Neural cell (in vitro differentiated cells): ENCODE measurements around the gene NF1. TPM values are rescaled to one million over a fixed set of nuclear protein-coding genes. Genes with fewer than 3 reads are reported as not detected.

ENCODE experiments used
- H2AFZ ChIP-seq: fragments of 200-600, 300-800 bp; sonication (generic), shearing (Covaris generic); 2 replicates; pipeline ENCODE4 v1.6.0; 2014; ENCODE audit warnings: low read depth, mild to moderate bottlenecking, antibody characterized with exemption, low read length, moderate library complexity
- H3F3A ChIP-seq: fragments of 200-600 bp; shearing (Covaris generic); 2 replicates; pipeline ENCODE4 v1.6.1; 2016; ENCODE audit warnings: mild to moderate bottlenecking, moderate library complexity, mixed read lengths, antibody characterized with exemption, low read length; ENCODE audit not compliant: insufficient read depth, poor library complexity, severe bottlenecking
- H3K27ac ChIP-seq: fragments of 200-600, 300-800 bp; sonication (generic), shearing (Covaris generic); 2 replicates; pipeline ENCODE4 v1.5.1; 2014; ENCODE audit warnings: mild to moderate bottlenecking, low read length, moderate library complexity
- H3K27me3 ChIP-seq: fragments of 300-800, 200-600 bp; sonication (generic), shearing (Covaris generic); 2 replicates; pipeline ENCODE4 v1.6.0; 2014; ENCODE audit warnings: mild to moderate bottlenecking, low read depth, low read length, moderate library complexity; ENCODE audit not compliant: insufficient read depth
- H3K36me3 ChIP-seq: fragments of 300-800, 200-600 bp; sonication (generic), shearing (Covaris generic); 2 replicates; pipeline ENCODE4 v1.5.1; 2014; ENCODE audit warnings: mild to moderate bottlenecking, antibody characterized with exemption, low read length, moderate library complexity; ENCODE audit not compliant: insufficient read depth
- H3K4me2 ChIP-seq: fragments of 300-800, 200-600 bp; sonication (generic), shearing (Covaris generic); 2 replicates; pipeline ENCODE4 v1.6.0; 2014; ENCODE audit warnings: mild to moderate bottlenecking, low read length
- H3K4me3 ChIP-seq: fragments of 300-800, 200-600 bp; sonication (generic), shearing (Covaris generic); 2 replicates; pipeline ENCODE4 v1.5.1; 2014; ENCODE audit warnings: mild to moderate bottlenecking, low read length, moderate library complexity
- H3K79me2 ChIP-seq: fragments of 200-600 bp; shearing (Covaris generic); replicated peaks from 2 replicates; pipeline ENCODE4 v1.6.0; 2014; ENCODE audit warnings: mild to moderate bottlenecking, low read length, moderate library complexity; ENCODE audit not compliant: insufficient read depth
- H3K9ac ChIP-seq: fragments of 300-800, 200-600 bp; sonication (generic), shearing (Covaris generic); 2 replicates; pipeline ENCODE4 v1.6.1; 2016; ENCODE audit warnings: mild to moderate bottlenecking, low read length, mixed read lengths
- H3K9me2 ChIP-seq: fragments of 200-600 bp; shearing (Covaris generic); 2 replicates; pipeline ENCODE4 v1.6.1; 2016; ENCODE audit warnings: mild to moderate bottlenecking, low read length, mixed read lengths; ENCODE audit not compliant: insufficient read depth
- H3K9me3 ChIP-seq: fragments of 200-600, 300-800 bp; sonication (generic), shearing (Covaris generic); 2 replicates; pipeline ENCODE4 v1.6.1; 2016; ENCODE audit warnings: mild to moderate bottlenecking, mixed run types, low read length, moderate library complexity, mixed read lengths
- H4K20me1 ChIP-seq: fragments of 200-600 bp; shearing (Covaris generic); 2 replicates; pipeline ENCODE4 v1.6.1; 2016; ENCODE audit warnings: mild to moderate bottlenecking, mixed run types; ENCODE audit not compliant: insufficient read depth
- EP300 ChIP-seq: fragments of 450-650 bp; conservative IDR thresholded peaks from 2 replicates; pipeline ENCODE4 v1.6.1; 2014; ENCODE audit warnings: antibody characterized with exemption, mild to moderate bottlenecking, moderate library complexity; ENCODE audit not compliant: poor library complexity, severe bottlenecking
- EZH2 ChIP-seq: fragments of 200-600, 300-800 bp; shearing (Covaris generic), sonication (generic); IDR thresholded peaks from 2 replicates; pipeline ENCODE4 v1.6.1; 2014; ENCODE audit warnings: antibody characterized with exemption, low read length, borderline replicate concordance, mild to moderate bottlenecking; ENCODE audit not compliant: insufficient read depth, poor library complexity, severe bottlenecking
- MXI1 ChIP-seq: fragments of 450-650 bp; conservative IDR thresholded peaks from 2 replicates; pipeline ENCODE4 v1.6.1; 2014; ENCODE audit warnings: antibody characterized with exemption, mild to moderate bottlenecking; ENCODE audit not compliant: poor library complexity, severe bottlenecking
- POLR2AphosphoS5 ChIP-seq: IDR thresholded peaks from 2 replicates; pipeline ENCODE4 v1.6.1; 2012
- RAD21 ChIP-seq: fragments of 450-650 bp; conservative IDR thresholded peaks from 2 replicates; pipeline ENCODE4 v1.6.1; 2014; ENCODE audit warnings: antibody characterized with exemption, mild to moderate bottlenecking, moderate library complexity
- SMC3 ChIP-seq: fragments of 450-650 bp; conservative IDR thresholded peaks from 2 replicates; pipeline ENCODE4 v1.6.1; 2014; ENCODE audit warnings: antibody characterized with exemption, mild to moderate bottlenecking, moderate library complexity; ENCODE audit not compliant: poor library complexity
- TAF1 ChIP-seq: IDR thresholded peaks from 2 replicates; pipeline ENCODE4 v1.6.1; 2012; ENCODE audit warnings: low read depth
- polyA plus RNA-seq: library from polyadenylated mRNA; depleted of rRNA; stranded (reverse); fragments of >200 nt; gene quantifications from 2 replicates; pipeline ENCODE4 v1.2.3, GENCODE V29; 2014
- TF ChIP-seq, protein P1 (sequence below): fragments of 450-650 bp; IDR thresholded peaks from 2 replicates; pipeline ENCODE4 v1.5.1; 2014; ENCODE audit warnings: antibody characterized with exemption, mild to moderate bottlenecking, moderate library complexity; ENCODE audit not compliant: poor library complexity, severe bottlenecking
- TF ChIP-seq, protein P2 (sequence below): IDR thresholded peaks from 2 replicates; pipeline ENCODE4 v1.6.1; 2012; ENCODE audit warnings: borderline replicate concordance

NF1 gene
- polyA plus RNA-seq, 1 donor from 2014 or later, result 22.4 TPM

DNA sequence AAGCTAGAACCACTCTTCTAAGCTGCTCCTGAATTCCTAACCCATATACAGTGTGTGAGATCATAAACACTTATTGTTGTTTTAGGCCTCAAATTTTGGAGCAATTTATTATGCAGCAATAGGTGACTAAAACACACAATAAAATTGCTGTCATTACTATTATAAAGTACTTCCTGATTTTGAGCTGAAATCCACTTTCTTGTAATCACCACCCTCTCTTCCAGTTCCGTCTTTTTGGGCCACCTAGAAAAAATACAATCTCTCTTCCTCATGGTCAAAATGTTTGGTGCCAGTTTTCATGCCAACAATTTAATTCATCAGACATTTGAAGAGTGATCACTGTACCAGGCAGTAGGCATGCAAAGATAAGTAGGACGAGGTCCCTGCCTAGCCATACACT is 43.3 kb upstream of the NF1 start:
- Histone ChIP-seq H3K79me2 (no peaks in the 10 kb centered on the region), H3K9me3 (no peaks in the 10 kb centered on the region), H2AFZ (no peak overlapping the region), H3F3A (no peaks in the 10 kb centered on the region), H3K9me2 (no peaks in the 10 kb centered on the region), H3K36me3 (no peaks in the 10 kb centered on the region), H3K27me3 (no peaks in the 10 kb centered on the region), H4K20me1 (no peaks in the 10 kb centered on the region), H3K4me2 (no peak overlapping the region), H3K27ac (no peak overlapping the region), H3K4me3 (no peak overlapping the region), H3K9ac (no peak overlapping the region)
- TF ChIP-seq MXI1 (no peak), EZH2 (no peak), POLR2AphosphoS5 (no peak), EP300 (no peak), SMC3 (no peak), RAD21 (no peak), TAF1 (no peak)
- TF ChIP-seq, protein P1, sequence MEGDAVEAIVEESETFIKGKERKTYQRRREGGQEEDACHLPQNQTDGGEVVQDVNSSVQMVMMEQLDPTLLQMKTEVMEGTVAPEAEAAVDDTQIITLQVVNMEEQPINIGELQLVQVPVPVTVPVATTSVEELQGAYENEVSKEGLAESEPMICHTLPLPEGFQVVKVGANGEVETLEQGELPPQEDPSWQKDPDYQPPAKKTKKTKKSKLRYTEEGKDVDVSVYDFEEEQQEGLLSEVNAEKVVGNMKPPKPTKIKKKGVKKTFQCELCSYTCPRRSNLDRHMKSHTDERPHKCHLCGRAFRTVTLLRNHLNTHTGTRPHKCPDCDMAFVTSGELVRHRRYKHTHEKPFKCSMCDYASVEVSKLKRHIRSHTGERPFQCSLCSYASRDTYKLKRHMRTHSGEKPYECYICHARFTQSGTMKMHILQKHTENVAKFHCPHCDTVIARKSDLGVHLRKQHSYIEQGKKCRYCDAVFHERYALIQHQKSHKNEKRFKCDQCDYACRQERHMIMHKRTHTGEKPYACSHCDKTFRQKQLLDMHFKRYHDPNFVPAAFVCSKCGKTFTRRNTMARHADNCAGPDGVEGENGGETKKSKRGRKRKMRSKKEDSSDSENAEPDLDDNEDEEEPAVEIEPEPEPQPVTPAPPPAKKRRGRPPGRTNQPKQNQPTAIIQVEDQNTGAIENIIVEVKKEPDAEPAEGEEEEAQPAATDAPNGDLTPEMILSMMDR, result no peak
- TF ChIP-seq, protein P2, sequence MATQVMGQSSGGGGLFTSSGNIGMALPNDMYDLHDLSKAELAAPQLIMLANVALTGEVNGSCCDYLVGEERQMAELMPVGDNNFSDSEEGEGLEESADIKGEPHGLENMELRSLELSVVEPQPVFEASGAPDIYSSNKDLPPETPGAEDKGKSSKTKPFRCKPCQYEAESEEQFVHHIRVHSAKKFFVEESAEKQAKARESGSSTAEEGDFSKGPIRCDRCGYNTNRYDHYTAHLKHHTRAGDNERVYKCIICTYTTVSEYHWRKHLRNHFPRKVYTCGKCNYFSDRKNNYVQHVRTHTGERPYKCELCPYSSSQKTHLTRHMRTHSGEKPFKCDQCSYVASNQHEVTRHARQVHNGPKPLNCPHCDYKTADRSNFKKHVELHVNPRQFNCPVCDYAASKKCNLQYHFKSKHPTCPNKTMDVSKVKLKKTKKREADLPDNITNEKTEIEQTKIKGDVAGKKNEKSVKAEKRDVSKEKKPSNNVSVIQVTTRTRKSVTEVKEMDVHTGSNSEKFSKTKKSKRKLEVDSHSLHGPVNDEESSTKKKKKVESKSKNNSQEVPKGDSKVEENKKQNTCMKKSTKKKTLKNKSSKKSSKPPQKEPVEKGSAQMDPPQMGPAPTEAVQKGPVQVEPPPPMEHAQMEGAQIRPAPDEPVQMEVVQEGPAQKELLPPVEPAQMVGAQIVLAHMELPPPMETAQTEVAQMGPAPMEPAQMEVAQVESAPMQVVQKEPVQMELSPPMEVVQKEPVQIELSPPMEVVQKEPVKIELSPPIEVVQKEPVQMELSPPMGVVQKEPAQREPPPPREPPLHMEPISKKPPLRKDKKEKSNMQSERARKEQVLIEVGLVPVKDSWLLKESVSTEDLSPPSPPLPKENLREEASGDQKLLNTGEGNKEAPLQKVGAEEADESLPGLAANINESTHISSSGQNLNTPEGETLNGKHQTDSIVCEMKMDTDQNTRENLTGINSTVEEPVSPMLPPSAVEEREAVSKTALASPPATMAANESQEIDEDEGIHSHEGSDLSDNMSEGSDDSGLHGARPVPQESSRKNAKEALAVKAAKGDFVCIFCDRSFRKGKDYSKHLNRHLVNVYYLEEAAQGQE, result no peak

DNA sequence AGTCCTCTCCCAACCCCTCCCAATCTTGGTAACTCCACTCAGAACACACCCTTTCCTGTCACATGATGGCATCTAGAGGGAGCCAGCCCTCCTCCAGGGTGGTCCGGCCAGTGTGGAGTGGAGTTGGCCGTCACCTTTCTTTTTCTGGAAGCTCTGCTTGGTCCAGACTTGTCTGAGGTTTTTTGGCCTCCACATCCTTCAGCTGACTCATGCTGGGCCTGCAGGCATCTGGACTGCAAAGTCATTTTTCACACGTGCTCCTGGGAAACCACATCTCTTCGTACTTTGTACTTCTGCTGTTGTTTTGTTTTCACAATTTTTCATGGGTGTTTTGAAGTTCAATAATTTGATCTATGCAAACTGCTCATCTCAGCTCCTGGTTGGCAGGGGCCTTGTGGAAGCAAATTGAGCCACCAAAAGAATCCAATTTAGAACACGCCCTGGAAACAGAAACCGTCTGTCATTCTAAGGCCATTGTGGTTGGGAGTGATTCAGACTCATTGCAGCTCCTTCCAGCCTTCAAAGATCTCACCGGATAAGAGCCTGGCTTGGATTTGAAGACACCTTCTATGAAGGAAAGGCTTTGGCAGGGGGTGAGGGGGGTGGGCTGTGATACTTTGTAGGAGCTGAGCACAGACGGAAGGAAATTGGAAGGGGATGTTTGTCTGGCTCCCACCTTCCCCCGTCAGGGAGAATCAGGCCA is 42.4 kb upstream of the NF1 start:
- no peak overlapping the region for H3K9ac ChIP-seq

More for the DNA sequence above, 42.4 kb upstream of the NF1 start:
- no peak overlapping the region for H3K4me3 ChIP-seq
- no peak overlapping the region for H2AFZ ChIP-seq
- H3K36me3 ChIP-seq, result no peaks in the 10 kb centered on the region
- H3K27me3 ChIP-seq, result no peaks in the 10 kb centered on the region
- TF ChIP-seq EP300 (no peak), SMC3 (no peak), POLR2AphosphoS5 (no peak), EZH2 (no peak), RAD21 (no peak)
- TF ChIP-seq, protein P2, result no peak
- TF ChIP-seq, protein P1, result no peak
- H3K9me3 ChIP-seq, result no peaks in the 10 kb centered on the region
- H3K9me2 ChIP-seq, result no peaks in the 10 kb centered on the region
- no peaks in the 10 kb centered on the region for H4K20me1 ChIP-seq
- no peak overlapping the region for H3K27ac ChIP-seq
- H3F3A ChIP-seq, result no peaks in the 10 kb centered on the region
- H3K79me2 ChIP-seq, result no peaks in the 10 kb centered on the region
- no peak overlapping the region for H3K4me2 ChIP-seq
